Fibroblast of villous mesenchyme (primary cell): ENCODE data around the gene ST6GALNAC2. TPM values are rescaled to one million over a fixed set of nuclear protein-coding genes. Genes with fewer than 3 reads are reported as not detected.

Experiments used
- DNase-seq: peaks from one replicate; pipeline ENCODE4 v3.0.0-alpha.2; 2010; ENCODE audit warnings: low read depth
- H3K4me3 ChIP-seq: 2 replicates; pipeline ENCODE4 v1.5.1; 2011; ENCODE audit warnings: low read depth, mild to moderate bottlenecking, low read length
- CTCF ChIP-seq: IDR thresholded peaks from 2 replicates; pipeline ENCODE4 v1.5.1; 2012; ENCODE audit warnings: low read depth, mild to moderate bottlenecking, low read length; ENCODE audit not compliant: insufficient read depth
- total RNA-seq: library from RNA; depleted of rRNA; stranded (reverse); fragments of >200 nt; gene quantifications from 2 replicates; pipeline ENCODE4 v1.2.3, GENCODE V29; 2012

Gene ST6GALNAC2
- total RNA-seq, 1 donor: 0.86 TPM

DNA sequence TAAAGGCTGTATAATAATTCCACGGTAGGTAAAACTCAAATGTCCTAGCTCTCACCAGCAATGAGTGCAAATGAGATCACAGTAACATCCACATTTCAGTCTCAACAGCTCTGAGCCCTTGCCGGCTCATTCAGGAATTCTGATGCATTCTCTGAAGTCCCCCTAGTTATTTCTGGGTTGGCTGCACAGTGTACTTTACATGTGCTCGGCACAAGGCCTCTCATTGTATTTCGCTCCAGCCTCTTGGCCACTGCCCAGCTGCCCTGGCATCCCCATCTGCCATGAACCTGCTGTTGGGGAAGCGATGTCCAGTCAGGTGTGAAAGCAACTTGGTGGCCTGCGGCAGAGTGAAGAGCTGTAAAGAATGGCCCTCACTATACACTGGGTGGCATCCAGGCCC lies 31.5 kb downstream of the ST6GALNAC2 start:
- TF ChIP-seq CTCF: no peak
- DNase-seq: no peak
- H3K4me3 ChIP-seq: no peak overlapping the region

DNA sequence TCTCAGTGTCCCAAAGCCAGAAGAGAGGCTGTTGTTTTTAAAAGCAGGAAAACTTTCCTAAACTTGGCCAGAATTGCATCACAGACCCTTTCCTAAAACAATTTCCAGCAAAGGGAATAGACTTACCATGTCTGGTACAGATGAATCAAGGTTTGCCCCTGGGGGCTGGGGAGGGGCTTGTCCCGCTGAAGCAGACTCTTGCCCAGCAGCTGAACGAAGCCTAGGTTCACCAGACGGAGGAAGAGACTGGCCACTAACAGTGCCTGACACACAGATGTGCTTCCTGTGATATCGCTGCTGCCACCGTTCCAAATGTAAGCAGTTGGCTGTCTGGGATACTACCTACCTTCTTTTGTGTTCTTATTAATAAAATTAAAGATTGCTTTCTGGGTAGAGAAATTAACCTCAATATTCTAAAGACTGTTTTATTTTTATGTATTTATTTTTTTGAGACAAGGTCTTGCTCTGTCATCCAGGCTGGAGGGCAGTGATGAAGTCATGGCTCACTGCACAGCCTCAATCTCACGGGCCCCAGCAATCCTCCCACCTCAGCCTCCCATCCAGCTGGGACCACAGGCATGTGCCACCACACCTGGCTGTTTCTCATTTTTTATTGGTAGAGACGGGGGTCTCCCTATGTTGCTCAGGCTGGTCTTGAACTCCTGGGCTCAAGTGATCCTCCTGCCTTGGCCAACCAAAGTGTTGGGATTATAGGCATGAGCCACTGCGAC lies 32.3 kb downstream of the ST6GALNAC2 start:
- DNase-seq: no peak
- TF ChIP-seq CTCF: no peak
- no peak overlapping the region for H3K4me3 ChIP-seq

DNA sequence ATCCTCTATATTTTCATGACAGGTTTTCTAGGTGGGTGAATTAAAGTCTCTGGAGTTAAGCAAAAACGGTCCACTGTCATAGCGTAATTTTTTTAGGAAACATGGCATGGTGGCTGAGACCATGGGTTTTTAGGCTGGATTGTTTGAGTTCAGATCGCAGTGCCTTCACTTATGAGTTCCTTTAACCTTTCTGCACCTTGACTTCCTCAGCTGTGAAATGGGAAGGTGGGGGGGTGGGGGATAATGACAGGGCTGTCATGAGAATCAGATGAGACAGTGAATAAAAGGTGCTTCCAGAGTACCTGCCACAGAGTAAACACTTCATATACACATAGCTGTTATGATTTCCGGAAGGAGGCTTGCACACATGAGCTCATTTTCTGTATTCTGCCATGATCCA lies 34.0 kb downstream of the ST6GALNAC2 start:
- DNase-seq: no peak
- no peak overlapping the region for H3K4me3 ChIP-seq
- no peak for TF ChIP-seq CTCF

- TF ChIP-seq CTCF: no peak
- DNase-seq: peak; percentile 82
- H3K4me3 ChIP-seq: peak overlapping the region; percentile 32
Observed at GRCh38 chr17:76550712-76551615, 34.7 kb downstream of the ST6GALNAC2 start.

DNA sequence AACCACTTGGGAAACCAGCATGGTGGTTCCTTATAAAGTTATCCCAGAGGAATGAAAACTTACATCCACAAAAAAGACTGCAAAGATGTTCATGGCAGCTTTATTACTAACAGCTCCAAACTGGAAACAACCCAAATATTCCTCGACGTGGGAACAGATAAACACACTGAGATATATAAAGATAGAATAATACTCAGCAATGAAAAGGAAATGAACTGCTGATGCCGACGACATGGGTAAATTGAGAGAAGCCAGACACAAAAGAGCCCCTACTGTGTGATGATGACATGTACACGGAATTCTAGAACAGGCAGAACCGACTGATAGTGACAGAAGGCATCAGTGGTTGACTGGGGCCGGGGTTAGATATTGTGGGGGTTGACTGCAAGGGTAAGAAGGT lies 36.1 kb downstream of the ST6GALNAC2 start:
- DNase-seq: peak; percentile 52
- TF ChIP-seq CTCF: no peak
- no peak overlapping the region for H3K4me3 ChIP-seq

DNA sequence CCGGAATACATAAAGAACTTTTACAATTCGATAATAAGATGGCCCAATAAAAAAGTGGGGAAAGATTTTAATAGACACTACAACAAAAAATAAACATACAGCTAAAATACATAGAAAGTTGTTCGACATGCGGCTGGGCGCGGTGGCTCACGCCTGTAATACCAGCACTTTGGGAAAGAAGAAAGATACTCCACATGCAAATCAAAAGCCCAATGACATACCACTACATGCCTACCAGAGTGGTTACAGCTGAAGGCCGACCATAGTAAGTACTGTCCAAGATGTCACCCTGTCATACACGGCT lies 36.5 kb downstream of the ST6GALNAC2 start:
- TF ChIP-seq CTCF: no peak
- no peak for DNase-seq
- H3K4me3 ChIP-seq: no peak overlapping the region
